ENCODE measurements around the gene SYT9. TPM values are rescaled to one million over a fixed set of nuclear protein-coding genes. Genes with fewer than 3 reads are reported as not detected.

The SYT9 gene
- total RNA-seq, 4 donors from 2014 or later = 0.14 to 0.16 TPM; not detected in 2

DNA sequence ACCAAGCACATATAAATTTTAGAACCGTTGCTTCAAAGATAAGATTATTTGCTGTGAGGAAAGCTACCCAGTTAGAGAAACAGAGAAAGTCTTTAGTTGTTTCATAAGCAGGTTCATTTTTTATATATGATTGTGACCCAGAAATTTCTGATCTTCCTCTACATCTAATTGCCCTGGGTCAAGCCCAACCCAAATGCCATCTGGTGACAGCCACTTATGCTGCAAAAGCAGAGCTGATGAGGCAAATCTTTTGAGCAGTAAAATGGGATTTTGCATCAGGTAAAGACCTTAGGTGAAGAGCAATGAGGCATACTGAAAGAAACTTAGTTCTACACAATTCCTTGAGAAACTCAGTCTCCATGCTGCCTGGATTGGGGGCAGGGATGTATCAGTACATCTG is 28.0 kb downstream of the SYT9 start:
- Histone ChIP-seq H3K9me3 (no peaks in the 10 kb centered on the region), H3K27ac (no peak overlapping the region), H3K36me3 (no peaks in the 10 kb centered on the region), H3K4me3 (no peak overlapping the region), H3K27me3 (no peaks in the 10 kb centered on the region), H3K4me1 (no peaks in the 10 kb centered on the region)
- WGBS, 2 donors (ENCODE audit: low coverage in 1 of 2) = 0 to 30% methylated on average over 1 of the region's 1 CpG
- DNase-seq = no peak
- intact Hi-C loops (cut with DNase I; ENCODE audit: low total_unique reads) = no loop called here
- TF ChIP-seq EP300 (IDR thresholded peaks at IDR 0.05; ENCODE audit: low read depth) = no peak
- no peak for TF ChIP-seq POLR2AphosphoS5 (IDR thresholded peaks at IDR 0.05)
- no peak for TF ChIP-seq POLR2A (IDR thresholded peaks at IDR 0.05)
- no peak for TF ChIP-seq CTCF (IDR thresholded peaks at IDR 0.05)
- in situ Hi-C loops (cut with MboI; ENCODE audit: low pct_ligation_motif_present in 1 of 4, low pct_unique_long_range_greater_than_20kb in 1 of 4, low sequenced_read_pairs in 3 of 4) = no loop called here

DNA sequence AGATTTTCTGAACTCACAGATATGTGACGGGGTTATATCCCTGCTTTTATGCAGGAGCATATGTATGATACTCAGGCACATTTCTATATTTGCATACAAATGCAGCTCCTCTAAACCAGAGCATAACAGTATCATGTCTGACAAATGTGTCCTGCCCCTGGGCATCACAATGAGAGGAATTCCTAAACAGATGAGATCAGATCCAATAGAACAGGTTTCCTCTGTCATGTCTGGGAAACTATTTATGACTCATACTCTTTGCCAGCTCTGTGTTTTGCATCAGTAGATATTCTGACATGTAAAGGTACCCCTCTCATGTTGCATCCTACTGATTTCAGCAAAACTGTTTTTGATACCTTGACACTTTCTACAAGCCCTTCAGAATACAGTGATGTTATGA is 29.4 kb downstream of the SYT9 start:
- Histone ChIP-seq H3K27ac (no peak overlapping the region), H3K4me1 (no peaks in the 10 kb centered on the region), H3K27me3 (no peaks in the 10 kb centered on the region), H3K4me3 (no peak overlapping the region), H3K9me3 (peaks cover 2 to 8% of the 10 kb centered on the region in 2 donors), H3K36me3 (no peaks in the 10 kb centered on the region)
- in situ Hi-C loops (cut with MboI; ENCODE audit: low pct_ligation_motif_present in 1 of 4, low pct_unique_long_range_greater_than_20kb in 1 of 4, low sequenced_read_pairs in 3 of 4) (no loop called here), intact Hi-C loops (cut with DNase I; ENCODE audit: low total_unique reads) (no loop called here)
- DNase-seq = no peak
- TF ChIP-seq CTCF (IDR thresholded peaks at IDR 0.05) (no peak), POLR2A (IDR thresholded peaks at IDR 0.05) (no peak), POLR2AphosphoS5 (IDR thresholded peaks at IDR 0.05) (no peak), EP300 (IDR thresholded peaks at IDR 0.05; ENCODE audit: low read depth) (no peak)
- WGBS, 2 donors (ENCODE audit: low coverage in 1 of 2) = 73 to 89% methylated on average over 1 of the region's 1 CpG

DNA sequence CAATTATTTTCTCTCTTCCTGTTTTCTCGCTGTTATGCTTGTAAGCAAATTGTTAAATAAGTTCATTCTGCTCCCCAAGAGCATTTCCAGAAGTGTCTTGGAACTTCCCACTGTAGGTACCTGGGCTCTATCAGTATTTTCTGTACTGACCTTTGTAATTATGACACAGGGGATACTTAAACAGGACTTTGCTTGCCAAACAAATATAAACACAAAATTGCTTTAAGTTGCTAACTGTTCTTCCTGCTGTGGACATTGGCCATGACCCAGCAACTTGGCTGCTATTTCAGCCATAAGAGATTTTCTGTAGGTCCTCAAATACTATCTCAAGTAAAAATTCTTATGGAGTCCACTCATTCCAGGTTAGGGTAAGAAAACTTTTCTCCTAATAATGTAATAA is 30.1 kb downstream of the SYT9 start:
- TF ChIP-seq POLR2A (IDR thresholded peaks at IDR 0.05) (no peak), CTCF (IDR thresholded peaks at IDR 0.05) (no peak), EP300 (IDR thresholded peaks at IDR 0.05; ENCODE audit: low read depth) (no peak), POLR2AphosphoS5 (IDR thresholded peaks at IDR 0.05) (no peak)
- intact Hi-C loops (cut with DNase I; ENCODE audit: low total_unique reads) = no loop called here
- in situ Hi-C loops (cut with MboI; ENCODE audit: low pct_ligation_motif_present in 1 of 4, low pct_unique_long_range_greater_than_20kb in 1 of 4, low sequenced_read_pairs in 3 of 4) = no loop called here
- Histone ChIP-seq H3K9me3 (peaks cover 3 to 9% of the 10 kb centered on the region in 2 donors), H3K27ac (no peak overlapping the region), H3K4me3 (no peak overlapping the region), H3K4me1 (no peaks in the 10 kb centered on the region), H3K36me3 (no peaks in the 10 kb centered on the region), H3K27me3 (no peaks in the 10 kb centered on the region)
- 49 to 54% methylated on average over 1 of the region's 1 CpG for WGBS, 2 donors (ENCODE audit: low coverage in 1 of 2)
- no peak for DNase-seq

GRCh38 chr11:7286178-7286577 is 34.5 kb downstream of the SYT9 start:
- no peak for DNase-seq
- in situ Hi-C loops (cut with MboI; ENCODE audit: low pct_ligation_motif_present in 1 of 4, low pct_unique_long_range_greater_than_20kb in 1 of 4, low sequenced_read_pairs in 3 of 4) = no loop called here
- H3K4me1 ChIP-seq = no peaks in the 10 kb centered on the region
- H3K9me3 ChIP-seq = peaks cover 3 to 9% of the 10 kb centered on the region in 2 donors
- no peaks in the 10 kb centered on the region for H3K36me3 ChIP-seq
- H3K27me3 ChIP-seq = no peaks in the 10 kb centered on the region
- H3K27ac ChIP-seq = no peak overlapping the region
- TF ChIP-seq POLR2AphosphoS5 (IDR thresholded peaks at IDR 0.05) = no peak
- no peak for TF ChIP-seq EP300 (IDR thresholded peaks at IDR 0.05; ENCODE audit: low read depth)
- no peak for TF ChIP-seq POLR2A (IDR thresholded peaks at IDR 0.05)
- no peak for TF ChIP-seq CTCF (IDR thresholded peaks at IDR 0.05)
- no peak overlapping the region for H3K4me3 ChIP-seq
- intact Hi-C loops (cut with DNase I; ENCODE audit: low total_unique reads) = no loop called here
- 82 to 100% methylated on average over 1 of the region's 1 CpG for WGBS, 2 donors (ENCODE audit: low coverage in 1 of 2)
